HEK293T (cell line): ENCODE measurements around the gene MEF2B.

Experiments used
- CTCF ChIA-PET: fragments of 350-600 bp; formaldehyde crosslinking; extraction: SDS; loops from one replicate; lab custom pipeline; 2021; ENCODE audit warnings: antibody characterized with exemption, inconsistent platforms; lab: Yijun Ruan, JAX
- POLR2A ChIA-PET: fragments of 350-600 bp; formaldehyde crosslinking; extraction: SDS; loops from one replicate; lab custom pipeline; 2020; ENCODE audit warnings: antibody characterized with exemption, inconsistent platforms; lab: Yijun Ruan, JAX
- DNase-seq: peaks from one replicate; pipeline ENCODE4 v3.0.0; 2012; ENCODE audit warnings: mixed read lengths; ENCODE audit errors: extremely low spot score
- ARNT ChIP-seq: fragments of 450-650 bp; IDR thresholded peaks from 2 replicates; pipeline ENCODE4 v1.6.1; 2017; ENCODE audit warnings: mild to moderate bottlenecking
- BHLHE40 ChIP-seq: fragments of 450-650 bp; IDR thresholded peaks from 2 replicates; pipeline ENCODE4 v1.6.1; 2016; ENCODE audit warnings: mild to moderate bottlenecking, moderate library complexity, borderline replicate concordance
- CTBP1 ChIP-seq: fragments of 450-650 bp; IDR thresholded peaks from 2 replicates; pipeline ENCODE4 v1.6.1; 2016; ENCODE audit warnings: borderline replicate concordance
- ELF4 ChIP-seq: fragments of 450-650 bp; IDR thresholded peaks from 2 replicates; pipeline ENCODE4 v1.6.1; 2017; ENCODE audit warnings: antibody characterized with exemption
- FOXA1 ChIP-seq: fragments of 450-650 bp; IDR thresholded peaks from 2 replicates; pipeline ENCODE4 v1.6.1; 2016; ENCODE audit warnings: mild to moderate bottlenecking
- FOXK2 ChIP-seq: fragments of 450-650 bp; IDR thresholded peaks from 2 replicates; pipeline ENCODE4 v1.6.1; 2016; ENCODE audit warnings: mild to moderate bottlenecking
- FOXM1 ChIP-seq: fragments of 450-650 bp; IDR thresholded peaks from 2 replicates; pipeline ENCODE4 v1.6.1; 2017; ENCODE audit warnings: mild to moderate bottlenecking, borderline replicate concordance
- HDGF ChIP-seq: fragments of 450-650 bp; IDR thresholded peaks from 2 replicates; pipeline ENCODE4 v1.6.1; 2017; ENCODE audit warnings: antibody characterized with exemption, borderline replicate concordance
- L3MBTL2 ChIP-seq: fragments of 450-650 bp; conservative IDR thresholded peaks from 2 replicates; pipeline ENCODE4 v1.6.1; 2016; ENCODE audit warnings: mild to moderate bottlenecking
- LEF1 ChIP-seq: fragments of 450-650 bp; IDR thresholded peaks from 2 replicates; pipeline ENCODE4 v1.6.1; 2017; ENCODE audit warnings: mild to moderate bottlenecking, borderline replicate concordance
- NFRKB ChIP-seq: fragments of 450-650 bp; IDR thresholded peaks from 2 replicates; pipeline ENCODE4 v1.6.1; 2016; ENCODE audit warnings: mild to moderate bottlenecking, moderate library complexity
- PKNOX1 ChIP-seq: fragments of 450-650 bp; IDR thresholded peaks from 2 replicates; pipeline ENCODE4 v1.6.1; 2016
- SP1 ChIP-seq: fragments of 450-650 bp; IDR thresholded peaks from 2 replicates; pipeline ENCODE4 v1.6.1; 2017
- SUZ12 ChIP-seq: fragments of 450-650 bp; IDR thresholded peaks from 2 replicates; pipeline ENCODE4 v1.6.1; 2016; ENCODE audit warnings: mild to moderate bottlenecking
- TARDBP ChIP-seq: fragments of 450-650 bp; IDR thresholded peaks from 2 replicates; pipeline ENCODE4 v1.6.1; 2016
- ZNF384 ChIP-seq: fragments of 450-650 bp; IDR thresholded peaks from 2 replicates; pipeline ENCODE4 v1.6.1; 2016

MEF2B gene

GRCh38 chr19:19119325-19120237, 50.5 kb downstream of the MEF2B start:
- no peak for TF ChIP-seq LEF1
- TF ChIP-seq FOXA1: no peak
- DNase-seq: no peak
- CTCF ChIA-PET: no interaction called here
- POLR2A ChIA-PET: no interaction called here

- CTCF ChIA-PET: interaction anchor here (0.6 to 1.0 kb wide), 5 partner anchors 12 to 1931 kb away, joined by 3 read pairs; no protein-coding TSS in a partner anchor
- TF ChIP-seq LEF1 (no peak), ELF4 (no peak), FOXM1 (0 out of 2 replicates have a peak, but pooled peaks have one; percentile 30)
- POLR2A ChIA-PET: interaction anchor here (1.4 kb wide), 1 partner anchor 11 kb away, joined by 5 read pairs; no protein-coding TSS in a partner anchor
- DNase-seq: peak; percentile 65
Observed at GRCh38 chr19:19115954-19116353, 54.1 kb downstream of the MEF2B start.

GRCh38 chr19:19113040-19113626, 56.9 kb downstream of the MEF2B start:
- ChIA-PET CTCF (no interaction called here), POLR2A (no interaction called here)
- no peak for DNase-seq
- no peak for TF ChIP-seq FOXK2
- no peak for TF ChIP-seq L3MBTL2
- no peak for TF ChIP-seq NFRKB
- no peak for TF ChIP-seq FOXM1
- no peak for TF ChIP-seq ZNF384

GRCh38 chr19:19111967-19112580, 58.0 kb downstream of the MEF2B start:
- no peak for DNase-seq
- ChIA-PET CTCF (no interaction called here), POLR2A (no interaction called here)
- TF ChIP-seq PKNOX1 (no peak), ELF4 (no peak), HDGF (no peak), NFRKB (no peak), SUZ12 (no peak), TARDBP (no peak), ARNT (no peak), SP1 (no peak), ZNF384 (no peak), L3MBTL2 (no peak), BHLHE40 (no peak), FOXK2 (no peak), FOXA1 (no peak), CTBP1 (no peak), FOXM1 (no peak)

GRCh38 chr19:19111136-19111835, 58.8 kb downstream of the MEF2B start:
- CTCF ChIA-PET: no interaction called here

More at GRCh38 chr19:19111136-19111835, 58.8 kb downstream of the MEF2B start:
- no peak for DNase-seq
- POLR2A ChIA-PET: no interaction called here
- no peak for TF ChIP-seq FOXM1
- no peak for TF ChIP-seq CTBP1
- TF ChIP-seq ARNT: no peak
- no peak for TF ChIP-seq ZNF384
- no peak for TF ChIP-seq TARDBP
- TF ChIP-seq PKNOX1: no peak
- TF ChIP-seq SP1: no peak
- TF ChIP-seq SUZ12: no peak
- TF ChIP-seq ELF4: no peak
- TF ChIP-seq HDGF: no peak
- no peak for TF ChIP-seq L3MBTL2
- no peak for TF ChIP-seq LEF1
- no peak for TF ChIP-seq FOXK2
